ENCODE data around the gene EPS15.
"Not testable (repeated sequence)": the region's sequence is repeated elsewhere in the genome, so short reads cannot be mapped to it uniquely, and the experiment has no call there.

The EPS15 gene

GRCh38 chr1:51392241-51392640 is 126.8 kb downstream of the EPS15 start:
- H3K27ac ChIP-seq (ENCODE audit: low read length), result no peak overlapping the region
- no peaks in the 10 kb centered on the region for H3K9me2 ChIP-seq (replicated peaks; ENCODE audit: insufficient read depth, low read length)
- H3K27me3 ChIP-seq (replicated peaks; ENCODE audit: insufficient read depth, low read length), result no peaks in the 10 kb centered on the region
- no peaks in the 10 kb centered on the region for H3K79me2 ChIP-seq (ENCODE audit: low read length)
- H3K4me3 ChIP-seq (ENCODE audit: low read length), result no peak overlapping the region
- no peaks in the 10 kb centered on the region for H3F3A ChIP-seq (ENCODE audit: insufficient read depth, low read length)
- no peak overlapping the region for H2AFZ ChIP-seq (ENCODE audit: low read length)
- no peak for DNase-seq
- H3K4me2 ChIP-seq (ENCODE audit: low read depth, low read length), result no peak overlapping the region
- H3K4me1 ChIP-seq (ENCODE audit: low read length), result no peaks in the 10 kb centered on the region
- H3K9ac ChIP-seq (ENCODE audit: low read length), result no peak overlapping the region
- TF ChIP-seq CTCF (IDR thresholded peaks at IDR 0.05; ENCODE audit: low read length), result no peak
- TF ChIP-seq EZH2phosphoT487 (IDR thresholded peaks at IDR 0.05; ENCODE audit: low read length), result no peak
- TF ChIP-seq EZH2 (optimal IDR thresholded peaks at IDR 0.05; ENCODE audit: low read depth, low read length), result no peak
- H4K20me1 ChIP-seq (ENCODE audit: insufficient read depth, low read length), result no peaks in the 10 kb centered on the region
- H3K36me3 ChIP-seq (replicated peaks; ENCODE audit: insufficient read depth, low read length), result no peaks in the 10 kb centered on the region
- H3K9me3 ChIP-seq (replicated peaks; ENCODE audit: insufficient read depth, low read length), result no peaks in the 10 kb centered on the region

- not testable (repeated sequence) for H2AFZ ChIP-seq (ENCODE audit: low read length); H3K4me1 ChIP-seq (ENCODE audit: low read length); H3K4me2 ChIP-seq (ENCODE audit: low read depth, low read length); H3F3A ChIP-seq (ENCODE audit: insufficient read depth, low read length); DNase-seq; H3K36me3 ChIP-seq (replicated peaks; ENCODE audit: insufficient read depth, low read length); H3K9me2 ChIP-seq (replicated peaks; ENCODE audit: insufficient read depth, low read length); H3K9ac ChIP-seq (ENCODE audit: low read length); H3K4me3 ChIP-seq (ENCODE audit: low read length); H3K79me2 ChIP-seq (ENCODE audit: low read length); H3K27ac ChIP-seq (ENCODE audit: low read length); H3K9me3 ChIP-seq (replicated peaks; ENCODE audit: insufficient read depth, low read length); H3K27me3 ChIP-seq (replicated peaks; ENCODE audit: insufficient read depth, low read length); H4K20me1 ChIP-seq (ENCODE audit: insufficient read depth, low read length)
Measured at GRCh38 chr1:51390641-51391040, 128.4 kb downstream of the EPS15 start.

- not testable (repeated sequence) for H3K4me2 ChIP-seq (ENCODE audit: low read depth, low read length); H3K27me3 ChIP-seq (replicated peaks; ENCODE audit: insufficient read depth, low read length); H3F3A ChIP-seq (ENCODE audit: insufficient read depth, low read length)
Measured at GRCh38 chr1:51387288-51387687, 131.8 kb downstream of the EPS15 start.

GRCh38 chr1:51386259-51386658 is 132.8 kb downstream of the EPS15 start:
- not testable (repeated sequence) for DNase-seq

More at GRCh38 chr1:51387288-51387687, 131.8 kb downstream of the EPS15 start:
- H3K9me2 ChIP-seq (replicated peaks; ENCODE audit: insufficient read depth, low read length); H3K9me3 ChIP-seq (replicated peaks; ENCODE audit: insufficient read depth, low read length); H2AFZ ChIP-seq (ENCODE audit: low read length); H3K4me3 ChIP-seq (ENCODE audit: low read length); H3K79me2 ChIP-seq (ENCODE audit: low read length); DNase-seq; H3K4me1 ChIP-seq (ENCODE audit: low read length); H3K36me3 ChIP-seq (replicated peaks; ENCODE audit: insufficient read depth, low read length); H3K9ac ChIP-seq (ENCODE audit: low read length); H4K20me1 ChIP-seq (ENCODE audit: insufficient read depth, low read length); H3K27ac ChIP-seq (ENCODE audit: low read length): not testable (repeated sequence)

GRCh38 chr1:51385776-51386175 is 133.3 kb downstream of the EPS15 start:
- Histone ChIP-seq H3K4me1 (ENCODE audit: low read length) (no peaks in the 10 kb centered on the region), H3K9me2 (replicated peaks; ENCODE audit: insufficient read depth, low read length) (no peaks in the 10 kb centered on the region)

More at GRCh38 chr1:51386259-51386658, 132.8 kb downstream of the EPS15 start:
- H3K36me3 ChIP-seq (replicated peaks; ENCODE audit: insufficient read depth, low read length); H3K27me3 ChIP-seq (replicated peaks; ENCODE audit: insufficient read depth, low read length); H3K9me3 ChIP-seq (replicated peaks; ENCODE audit: insufficient read depth, low read length); H3K4me2 ChIP-seq (ENCODE audit: low read depth, low read length); H2AFZ ChIP-seq (ENCODE audit: low read length); H3K9ac ChIP-seq (ENCODE audit: low read length); H3F3A ChIP-seq (ENCODE audit: insufficient read depth, low read length); H3K4me1 ChIP-seq (ENCODE audit: low read length); H3K79me2 ChIP-seq (ENCODE audit: low read length); H3K27ac ChIP-seq (ENCODE audit: low read length); H3K4me3 ChIP-seq (ENCODE audit: low read length); H3K9me2 ChIP-seq (replicated peaks; ENCODE audit: insufficient read depth, low read length); H4K20me1 ChIP-seq (ENCODE audit: insufficient read depth, low read length): not testable (repeated sequence)

More at GRCh38 chr1:51385776-51386175, 133.3 kb downstream of the EPS15 start:
- TF ChIP-seq EZH2phosphoT487 (IDR thresholded peaks at IDR 0.05; ENCODE audit: low read length) (no peak), CTCF (IDR thresholded peaks at IDR 0.05; ENCODE audit: low read length) (no peak), EZH2 (optimal IDR thresholded peaks at IDR 0.05; ENCODE audit: low read depth, low read length) (no peak)
- H3K36me3 ChIP-seq (replicated peaks; ENCODE audit: insufficient read depth, low read length), result 0 out of 2 replicates have a peak, but pooled peaks cover 4% of the 10 kb centered on the region
- no peak overlapping the region for H3K4me3 ChIP-seq (ENCODE audit: low read length)
- H4K20me1 ChIP-seq (ENCODE audit: insufficient read depth, low read length), result no peaks in the 10 kb centered on the region
- H2AFZ ChIP-seq (ENCODE audit: low read length), result no peak overlapping the region
- no peak overlapping the region for H3K27ac ChIP-seq (ENCODE audit: low read length)
- no peaks in the 10 kb centered on the region for H3K79me2 ChIP-seq (ENCODE audit: low read length)
- H3K9me3 ChIP-seq (replicated peaks; ENCODE audit: insufficient read depth, low read length), result no peaks in the 10 kb centered on the region
- no peak for DNase-seq
- H3K4me2 ChIP-seq (ENCODE audit: low read depth, low read length), result no peak overlapping the region
- no peaks in the 10 kb centered on the region for H3F3A ChIP-seq (ENCODE audit: insufficient read depth, low read length)
- H3K9ac ChIP-seq (ENCODE audit: low read length), result no peak overlapping the region
- no peaks in the 10 kb centered on the region for H3K27me3 ChIP-seq (replicated peaks; ENCODE audit: insufficient read depth, low read length)

All from MM.1S (cell line).